RWPE2 (cell line): Measurements from ENCODE around the gene DNAL4.

Source experiments
- ATAC-seq: fragments of 200-7000 bp; cut with Tn5 transposase; 3 replicates; pipeline ENCODE4 v1.9.1; 2021; ENCODE audit warnings: low read depth
- DNase-seq: peaks from one replicate; pipeline ENCODE4 v3.0.0-alpha.2; 2020; ENCODE audit warnings: low spot score
- H3K27ac ChIP-seq: fragments of 450-650 bp; 2 replicates; pipeline ENCODE4 v1.5.1; 2017; ENCODE audit warnings: mild to moderate bottlenecking; ENCODE audit not compliant: poor library complexity, severe bottlenecking
- H3K27me3 ChIP-seq: fragments of 250-450 bp; sonication (Bioruptor Pico); 2 replicates; pipeline ENCODE4 v1.5.1; 2021; ENCODE audit warnings: mild to moderate bottlenecking, moderate library complexity; ENCODE audit not compliant: insufficient read depth, poor library complexity, severe bottlenecking
- H3K36me3 ChIP-seq: fragments of 250-450 bp; sonication (Bioruptor Pico); 2 replicates; pipeline ENCODE4 v1.5.1; 2020; ENCODE audit warnings: low read depth, mild to moderate bottlenecking, moderate library complexity
- H3K4me1 ChIP-seq: fragments of 250-450 bp; sonication (Bioruptor Pico); 2 replicates; pipeline ENCODE4 v1.5.1; 2021; ENCODE audit warnings: mild to moderate bottlenecking, moderate library complexity; ENCODE audit not compliant: insufficient read depth, poor library complexity, severe bottlenecking
- H3K4me3 ChIP-seq: fragments of 250-450 bp; sonication (Bioruptor Pico); 2 replicates; pipeline ENCODE4 v1.5.1; 2021; ENCODE audit warnings: mild to moderate bottlenecking, moderate library complexity; ENCODE audit not compliant: severe bottlenecking
- H3K9me3 ChIP-seq: fragments of 250-450 bp; sonication (Bioruptor Pico); 2 replicates; pipeline ENCODE4 v1.5.1; 2021; ENCODE audit warnings: mild to moderate bottlenecking, moderate library complexity; ENCODE audit not compliant: severe bottlenecking
- CTCF ChIP-seq: fragments of 450-650 bp; IDR thresholded peaks from one replicate; pipeline ENCODE4 v1.5.1; 2017; ENCODE audit warnings: mild to moderate bottlenecking, moderate library complexity; ENCODE audit not compliant: poor library complexity, severe bottlenecking

DNAL4 gene

GRCh38 chr22:38792833-38793232 is 1.1 kb downstream of the DNAL4 start:
- peak overlapping the region; percentile 45 for H3K4me3 ChIP-seq
- no peaks in the 10 kb centered on the region for H3K27me3 ChIP-seq
- DNase-seq (no peak), ATAC-seq (0 out of 3 replicates have a peak, but pooled peaks have one; percentile 21)
- peaks cover 6% of the 10 kb centered on the region for H3K4me1 ChIP-seq
- no peak for TF ChIP-seq CTCF
- H3K27ac ChIP-seq = peak overlapping the region; percentile 12
- H3K9me3 ChIP-seq = no peaks in the 10 kb centered on the region
- H3K36me3 ChIP-seq = no peaks in the 10 kb centered on the region

DNA sequence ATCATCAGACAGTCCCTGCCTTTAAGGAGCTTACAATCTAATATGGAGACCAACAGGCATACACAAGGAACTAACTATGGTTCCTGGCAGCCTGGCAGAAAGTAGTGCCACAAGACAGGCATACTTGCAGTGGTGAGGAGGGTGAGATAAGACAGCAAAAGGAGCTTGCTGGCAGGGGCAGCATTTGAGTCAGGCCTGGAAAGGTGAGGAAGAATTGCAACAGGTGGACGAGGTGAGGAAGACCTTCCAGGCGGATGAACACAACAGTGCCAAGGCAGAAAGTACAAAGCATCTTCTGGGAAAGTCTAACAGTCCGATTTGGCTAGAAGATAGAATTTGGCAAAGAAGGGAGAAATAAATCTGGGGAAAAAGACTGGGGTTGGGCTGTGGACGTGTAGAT is 4.3 kb downstream of the DNAL4 start:
- H3K9me3 ChIP-seq = no peaks in the 10 kb centered on the region
- DNase-seq = no peak
- H3K4me3 ChIP-seq = no peak overlapping the region
- peaks cover 6% of the 10 kb centered on the region for H3K4me1 ChIP-seq
- H3K36me3 ChIP-seq = no peaks in the 10 kb centered on the region
- H3K27me3 ChIP-seq = no peaks in the 10 kb centered on the region
- no peak for ATAC-seq
- no peak overlapping the region for H3K27ac ChIP-seq
- TF ChIP-seq CTCF = no peak

GRCh38 chr22:38788846-38789245 is 5.1 kb downstream of the DNAL4 start:
- TF ChIP-seq CTCF = no peak
- DNase-seq (no peak), ATAC-seq (no peak)
- H3K4me3 ChIP-seq = no peak overlapping the region
- no peaks in the 10 kb centered on the region for H3K27me3 ChIP-seq
- no peak overlapping the region for H3K27ac ChIP-seq
- H3K36me3 ChIP-seq = no peaks in the 10 kb centered on the region
- H3K4me1 ChIP-seq = peaks cover 2% of the 10 kb centered on the region
- H3K9me3 ChIP-seq = no peaks in the 10 kb centered on the region

DNA sequence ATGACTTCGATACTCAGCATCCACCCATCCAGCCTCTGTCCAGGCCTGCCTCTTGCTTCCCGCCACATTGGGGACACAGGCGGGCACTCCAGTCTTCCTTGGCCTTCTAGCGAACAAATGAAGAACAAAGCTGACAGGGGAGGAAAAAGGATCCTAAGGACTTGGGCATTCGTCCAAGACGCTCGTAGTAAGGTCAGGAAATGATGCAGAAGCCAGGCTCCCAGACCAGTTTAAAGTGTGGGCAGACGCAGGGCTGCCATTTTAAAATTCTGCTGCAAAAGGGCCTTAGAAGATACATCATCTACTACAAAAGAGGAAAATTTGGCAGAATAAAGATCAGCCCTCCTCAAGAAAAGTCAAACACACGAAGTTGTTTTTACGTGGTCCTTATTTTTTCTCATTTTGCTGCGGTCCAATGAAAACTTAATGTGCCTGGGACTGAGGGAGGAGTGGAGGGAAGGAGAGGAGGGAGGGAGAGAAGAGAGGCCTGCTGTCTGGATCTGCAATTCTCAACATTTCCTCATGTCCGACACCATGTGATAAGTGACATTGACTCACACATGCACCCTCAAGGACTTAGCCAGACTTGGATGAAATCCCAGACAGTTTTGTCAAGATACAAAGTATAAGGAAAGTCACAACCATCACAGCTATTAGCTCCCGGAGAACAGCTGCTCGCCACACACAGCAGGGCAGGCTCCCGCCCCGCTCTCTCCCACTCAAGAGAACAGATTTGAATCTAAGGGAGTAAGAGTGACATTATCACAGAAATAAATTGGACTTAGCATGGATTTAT is 5.7 kb downstream of the DNAL4 start:
- DNase-seq = no peak
- ATAC-seq = no peak

More for the DNA sequence above, 5.7 kb downstream of the DNAL4 start:
- Histone ChIP-seq H3K27ac (no peak overlapping the region), H3K27me3 (no peaks in the 10 kb centered on the region), H3K9me3 (no peaks in the 10 kb centered on the region), H3K36me3 (no peaks in the 10 kb centered on the region), H3K4me3 (no peak overlapping the region), H3K4me1 (peaks cover 2% of the 10 kb centered on the region)
- TF ChIP-seq CTCF = no peak
